GM12878 (cell line): Measurements from ENCODE around the gene PPIC. TPM values are rescaled to one million over a fixed set of nuclear protein-coding genes. Genes with fewer than 3 reads are reported as not detected.

ENCODE experiments used
- ATAC-seq: fragments of 200-7000 bp; cut with Tn5 transposase; 3 replicates; pipeline ENCODE4 v1.9.1; 2020; ENCODE audit warnings: mild to moderate bottlenecking, moderate library complexity
- BruUV-seq: library from RNA; stranded (reverse); fragments of 400-500 nt; replicated peaks from 2 replicates; lab custom pipeline; 2021; lab: Mats Ljungman, UMichigan
- CTCF ChIA-PET: fragments of 300-600 bp; sonication (Branson Sonifier 250); formaldehyde crosslinking; extraction: SDS; loops from one replicate; lab custom pipeline; 2021; ENCODE audit warnings: inconsistent platforms; lab: Yijun Ruan, JAX
- POLR2A ChIA-PET: fragments of 350-600 bp; formaldehyde crosslinking; extraction: SDS; loops from one replicate; lab custom pipeline; 2021; ENCODE audit warnings: inconsistent platforms; lab: Charles Lee
- RAD21 ChIA-PET: fragments of 300-600 bp; sonication (Branson Sonifier 250); formaldehyde crosslinking; loops from one replicate; lab custom pipeline; 2023; ENCODE audit warnings: antibody characterized with exemption; ENCODE audit not compliant: unreplicated experiment; lab: Charles Lee
- SMC1A ChIA-PET: fragments of 300-600 bp; sonication (Branson Sonifier 250); formaldehyde crosslinking; loops from one replicate; lab custom pipeline; 2023; ENCODE audit not compliant: unreplicated experiment, uncharacterized antibody; lab: Charles Lee
- DNase-seq: peaks from one replicate; pipeline ENCODE4 v3.0.0-alpha.2; 2011; ENCODE audit warnings: low read depth, low spot score
- FAIRE-seq: peaks from 3 replicates; lab custom pipeline; 2011; peaks lifted over from hg19 to GRCh38; lab: Jason Lieb, UNC
- H2AFZ ChIP-seq: 2 replicates; pipeline ENCODE4 v1.6.0; 2011; ENCODE audit warnings: low read depth, low read length, control low read depth; ENCODE audit not compliant: control insufficient read depth
- H3K27ac ChIP-seq: 2 replicates; pipeline ENCODE4 v1.5.1; 2011; ENCODE audit warnings: control low read depth; ENCODE audit not compliant: control insufficient read depth, insufficient read depth
- H3K27me3 ChIP-seq, 2 experiments: replicated peaks in 1 of 2; 2 replicates each; pipeline versions ENCODE4 v1.6.0 to v1.6.1; 2011; ENCODE audit warnings: low read length in 1 of 2; ENCODE audit not compliant: control insufficient read depth in 2 of 2, insufficient read depth in 2 of 2
- H3K36me3 ChIP-seq, 2 experiments: 2 replicates each; pipeline ENCODE4 v1.5.1; 2011; ENCODE audit warnings: low read length in 1 of 2; ENCODE audit not compliant: control insufficient read depth in 2 of 2, insufficient read depth in 2 of 2
- H3K4me1 ChIP-seq: 2 replicates; pipeline ENCODE4 v1.6.1; 2011; ENCODE audit warnings: mild to moderate bottlenecking, low read length, moderate library complexity, mixed read lengths; ENCODE audit not compliant: control insufficient read depth, insufficient read depth
- H3K4me2 ChIP-seq: 2 replicates; pipeline ENCODE4 v1.6.0; 2011; ENCODE audit warnings: control low read depth; ENCODE audit not compliant: control insufficient read depth, insufficient read depth
- H3K4me3 ChIP-seq: fragments of 200-600 bp; sonication (generic); 2 replicates; pipeline ENCODE4 v1.5.1; 2016
- H3K79me2 ChIP-seq: 2 replicates; pipeline ENCODE4 v1.6.0; 2011; ENCODE audit warnings: low read length; ENCODE audit not compliant: control insufficient read depth, insufficient read depth
- H3K9ac ChIP-seq: 2 replicates; pipeline ENCODE4 v1.8.0; 2011; ENCODE audit warnings: low read length, control low read depth, mixed read lengths; ENCODE audit not compliant: control insufficient read depth, insufficient read depth
- H3K9me3 ChIP-seq: replicated peaks from 3 replicates; pipeline ENCODE4 v1.5.1; 2011; ENCODE audit warnings: mild to moderate bottlenecking, low read length; ENCODE audit not compliant: control insufficient read depth, insufficient read depth
- H4K20me1 ChIP-seq: 2 replicates; pipeline ENCODE4 v1.6.0; 2011; ENCODE audit not compliant: control insufficient read depth, insufficient read depth
- CEBPB ChIP-seq, 2 experiments: fragments of 150-350 bp in 1 of 2; IDR thresholded peaks; 2 replicates each; pipeline ENCODE4 v1.6.1; 2012 to 2014; ENCODE audit warnings: low read depth in 2 of 2, low read length in 2 of 2, borderline replicate concordance in 1 of 2, inconsistent platforms in 1 of 2
- IRF5 ChIP-seq: fragments of 450-650 bp; IDR thresholded peaks from 2 replicates; pipeline ENCODE4 v1.6.1; 2017; ENCODE audit warnings: borderline replicate concordance
- MTA2 ChIP-seq: fragments of 450-650 bp; IDR thresholded peaks from 2 replicates; pipeline ENCODE4 v1.6.1; 2016; ENCODE audit warnings: low read depth, mild to moderate bottlenecking, moderate library complexity
- MTA3 ChIP-seq: IDR thresholded peaks from 2 replicates; pipeline ENCODE4 v1.6.1; 2012; ENCODE audit warnings: low read length, inconsistent platforms, borderline replicate concordance
- POLR2AphosphoS5 ChIP-seq: IDR thresholded peaks from 2 replicates; pipeline ENCODE4 v1.6.1; 2011; ENCODE audit warnings: mild to moderate bottlenecking, low read length, inconsistent platforms
- RB1 ChIP-seq: fragments of 450-650 bp; formaldehyde crosslinking; IDR thresholded peaks from 2 replicates; pipeline ENCODE4 v1.6.1; 2017; ENCODE audit warnings: mild to moderate bottlenecking, borderline replicate concordance
- SMAD5 ChIP-seq: IDR thresholded peaks from 2 replicates; pipeline ENCODE4 v1.6.1; 2016; ENCODE audit warnings: antibody characterized with exemption, low read depth
- YY1 ChIP-seq: IDR thresholded peaks from 2 replicates; pipeline ENCODE4 v1.6.1; 2011; ENCODE audit warnings: low read depth, mild to moderate bottlenecking, low read length
- ZNF622 ChIP-seq: fragments of 450-650 bp; IDR thresholded peaks from 2 replicates; pipeline ENCODE4 v1.6.1; 2017; ENCODE audit warnings: mild to moderate bottlenecking, inconsistent platforms
- WGBS: methylation state at CpG from one replicate; pipeline ENCODE4 v1.1.6; 2016; ENCODE audit warnings: low lambda C conversion rate; ENCODE audit not compliant: insufficient replicate concordance, insufficient coverage; ENCODE audit errors: missing lambda C conversion rate; 5-methylcytosine and 5-hydroxymethylcytosine counted together
- in situ Hi-C: fragments of 300-500 bp; cut with MboI; formaldehyde crosslinking; loops from 9 replicates; pipeline ENCODE4 v1.14.3; 2018; ENCODE audit warnings: mixed read lengths
- intact Hi-C: fragments of 100-400 bp; cut with micrococcal nuclease; formaldehyde crosslinking; loops from one replicate; pipeline ENCODE4 v1.14.2; 2022; ENCODE audit not compliant: unreplicated experiment
- polyA plus RNA-seq, 11 experiments: library from polyadenylated mRNA; depleted of rRNA in 4 of 11; unstranded in 6 of 11; stranded (reverse) in 5 of 11; fragments of >200 nt; fragmentation: Nextera tagmentation in 4 of 11; fragmentation: Illumina TruSeq in 1 of 11; extraction: Ambion mirVana in 4 of 11; extraction: Trizol in 1 of 11; gene quantifications; 1 replicate in 1 of 11; 2 replicates in 10 of 11; pipeline versions ENCODE4 v1.2.1 to v1.2.3, GENCODE V29; 2011 to 2016; ENCODE audit warnings: inconsistent platforms in 2 of 11, missing spikeins in 2 of 11, low read depth in 1 of 11
- total RNA-seq, 4 experiments: library from RNA; depleted of rRNA in 3 of 4; stranded (reverse); fragments of >200 nt in 3 of 4; fragmentation: Illumina TruSeq in 1 of 4; extraction: Trizol in 1 of 4; gene quantifications; 2 replicates each; pipeline versions ENCODE4 v1.2.1 to v1.2.3, GENCODE V29; 2013 to 2021
- TF ChIP-seq, protein P1 (sequence below): fragments of 450-650 bp; formaldehyde crosslinking; IDR thresholded peaks from 2 replicates; pipeline ENCODE4 v1.4.0; 2022; ENCODE audit warnings: mild to moderate bottlenecking, moderate library complexity
- TF ChIP-seq, protein P2 (sequence below): IDR thresholded peaks from 2 replicates; pipeline ENCODE4 v1.6.1; 2012; ENCODE audit warnings: improper control_type of control experiment, low read depth, low read length; ENCODE audit not compliant: insufficient replicate concordance

PPIC gene
- total and polyA plus RNA-seq, 10 of the 15 experiments (the other 5 are each of a cell fraction or from before 2014, with no cell fraction given): 0.12 to 0.21 TPM; not detected in 8

GRCh38 chr5:123028222-123028621, 8.3 kb downstream of the PPIC start (continued):
- TF ChIP-seq, protein P1, sequence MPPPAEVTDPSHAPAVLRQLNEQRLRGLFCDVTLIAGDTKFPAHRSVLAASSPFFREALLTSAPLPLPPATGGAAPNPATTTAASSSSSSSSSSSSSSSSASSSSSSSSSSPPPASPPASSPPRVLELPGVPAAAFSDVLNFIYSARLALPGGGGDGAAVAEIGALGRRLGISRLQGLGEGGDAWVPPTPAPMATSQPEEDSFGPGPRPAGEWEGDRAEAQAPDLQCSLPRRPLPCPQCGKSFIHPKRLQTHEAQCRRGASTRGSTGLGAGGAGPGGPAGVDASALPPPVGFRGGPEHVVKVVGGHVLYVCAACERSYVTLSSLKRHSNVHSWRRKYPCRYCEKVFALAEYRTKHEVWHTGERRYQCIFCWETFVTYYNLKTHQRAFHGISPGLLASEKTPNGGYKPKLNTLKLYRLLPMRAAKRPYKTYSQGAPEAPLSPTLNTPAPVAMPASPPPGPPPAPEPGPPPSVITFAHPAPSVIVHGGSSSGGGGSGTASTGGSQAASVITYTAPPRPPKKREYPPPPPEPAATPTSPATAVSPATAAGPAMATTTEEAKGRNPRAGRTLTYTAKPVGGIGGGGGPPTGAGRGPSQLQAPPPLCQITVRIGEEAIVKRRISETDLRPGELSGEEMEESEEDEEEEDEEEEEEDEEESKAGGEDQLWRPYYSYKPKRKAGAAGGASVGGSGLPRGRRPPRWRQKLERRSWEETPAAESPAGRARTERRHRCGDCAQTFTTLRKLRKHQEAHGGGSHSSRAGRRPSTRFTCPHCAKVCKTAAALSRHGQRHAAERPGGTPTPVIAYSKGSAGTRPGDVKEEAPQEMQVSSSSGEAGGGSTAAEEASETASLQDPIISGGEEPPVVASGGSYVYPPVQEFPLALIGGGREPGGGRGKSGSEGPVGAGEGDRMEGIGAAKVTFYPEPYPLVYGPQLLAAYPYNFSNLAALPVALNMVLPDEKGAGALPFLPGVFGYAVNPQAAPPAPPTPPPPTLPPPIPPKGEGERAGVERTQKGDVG (CRISPR knock-in tag): no peak

GRCh38 chr5:123014689-123015088, 21.8 kb downstream of the PPIC start:
- Histone ChIP-seq H3K9ac (no peak overlapping the region), H3K9me3 (no peaks in the 10 kb centered on the region; the same call in 2 of the 3 replicates), H2AFZ (no peak overlapping the region), H3K27me3 (no peaks in the 10 kb centered on the region), H3K79me2 (no peaks in the 10 kb centered on the region), H3K4me3 (no peak overlapping the region), H4K20me1 (no peaks in the 10 kb centered on the region), H3K4me2 (no peak overlapping the region), H3K27ac (no peak overlapping the region), H3K36me3 (no peaks in the 10 kb centered on the region), H3K4me1 (no peaks in the 10 kb centered on the region)
- ChIA-PET CTCF (interaction anchor here (0.7 kb wide), 1 partner anchor 485 kb away, joined by 3 read pairs; no protein-coding TSS in a partner anchor), RAD21 (no interaction called here), SMC1A (interaction anchor here (0.5 kb wide), 1 partner anchor 1940 kb away, joined by 3 read pairs; no protein-coding TSS in a partner anchor), POLR2A (no interaction called here)
- no peak for ATAC-seq
- in situ Hi-C loops (no loop called here), intact Hi-C loops (no loop called here)
- no peak for DNase-seq
- FAIRE-seq: no peak
- BruUV-seq: no TSS peak
- 8% methylated on average over 1 of the region's 1 CpG for WGBS
- TF ChIP-seq SMAD5 (no peak), CEBPB (IDR thresholded peaks at IDR 0.05; ENCODE audit: borderline replicate concordance in 1 of 2, low read depth in 2 of 2, low read length in 2 of 2) (no peak), ZNF622 (no peak), YY1 (no peak), POLR2AphosphoS5 (no peak), MTA2 (no peak), IRF5 (no peak), RB1 (no peak), MTA3 (no peak)
- TF ChIP-seq, protein P2, sequence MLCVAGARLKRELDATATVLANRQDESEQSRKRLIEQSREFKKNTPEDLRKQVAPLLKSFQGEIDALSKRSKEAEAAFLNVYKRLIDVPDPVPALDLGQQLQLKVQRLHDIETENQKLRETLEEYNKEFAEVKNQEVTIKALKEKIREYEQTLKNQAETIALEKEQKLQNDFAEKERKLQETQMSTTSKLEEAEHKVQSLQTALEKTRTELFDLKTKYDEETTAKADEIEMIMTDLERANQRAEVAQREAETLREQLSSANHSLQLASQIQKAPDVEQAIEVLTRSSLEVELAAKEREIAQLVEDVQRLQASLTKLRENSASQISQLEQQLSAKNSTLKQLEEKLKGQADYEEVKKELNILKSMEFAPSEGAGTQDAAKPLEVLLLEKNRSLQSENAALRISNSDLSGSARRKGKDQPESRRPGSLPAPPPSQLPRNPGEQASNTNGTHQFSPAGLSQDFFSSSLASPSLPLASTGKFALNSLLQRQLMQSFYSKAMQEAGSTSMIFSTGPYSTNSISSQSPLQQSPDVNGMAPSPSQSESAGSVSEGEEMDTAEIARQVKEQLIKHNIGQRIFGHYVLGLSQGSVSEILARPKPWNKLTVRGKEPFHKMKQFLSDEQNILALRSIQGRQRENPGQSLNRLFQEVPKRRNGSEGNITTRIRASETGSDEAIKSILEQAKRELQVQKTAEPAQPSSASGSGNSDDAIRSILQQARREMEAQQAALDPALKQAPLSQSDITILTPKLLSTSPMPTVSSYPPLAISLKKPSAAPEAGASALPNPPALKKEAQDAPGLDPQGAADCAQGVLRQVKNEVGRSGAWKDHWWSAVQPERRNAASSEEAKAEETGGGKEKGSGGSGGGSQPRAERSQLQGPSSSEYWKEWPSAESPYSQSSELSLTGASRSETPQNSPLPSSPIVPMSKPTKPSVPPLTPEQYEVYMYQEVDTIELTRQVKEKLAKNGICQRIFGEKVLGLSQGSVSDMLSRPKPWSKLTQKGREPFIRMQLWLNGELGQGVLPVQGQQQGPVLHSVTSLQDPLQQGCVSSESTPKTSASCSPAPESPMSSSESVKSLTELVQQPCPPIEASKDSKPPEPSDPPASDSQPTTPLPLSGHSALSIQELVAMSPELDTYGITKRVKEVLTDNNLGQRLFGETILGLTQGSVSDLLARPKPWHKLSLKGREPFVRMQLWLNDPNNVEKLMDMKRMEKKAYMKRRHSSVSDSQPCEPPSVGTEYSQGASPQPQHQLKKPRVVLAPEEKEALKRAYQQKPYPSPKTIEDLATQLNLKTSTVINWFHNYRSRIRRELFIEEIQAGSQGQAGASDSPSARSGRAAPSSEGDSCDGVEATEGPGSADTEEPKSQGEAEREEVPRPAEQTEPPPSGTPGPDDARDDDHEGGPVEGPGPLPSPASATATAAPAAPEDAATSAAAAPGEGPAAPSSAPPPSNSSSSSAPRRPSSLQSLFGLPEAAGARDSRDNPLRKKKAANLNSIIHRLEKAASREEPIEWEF: no peak
